ENCODE data around the gene HOXC11. TPM values are rescaled to one million over a fixed set of nuclear protein-coding genes. Genes with fewer than 3 reads are reported as not detected.

The HOXC11 gene
- total and polyA plus RNA-seq, 2 of the 4 experiments (the other 2 are of a cell fraction) = not detected

DNA sequence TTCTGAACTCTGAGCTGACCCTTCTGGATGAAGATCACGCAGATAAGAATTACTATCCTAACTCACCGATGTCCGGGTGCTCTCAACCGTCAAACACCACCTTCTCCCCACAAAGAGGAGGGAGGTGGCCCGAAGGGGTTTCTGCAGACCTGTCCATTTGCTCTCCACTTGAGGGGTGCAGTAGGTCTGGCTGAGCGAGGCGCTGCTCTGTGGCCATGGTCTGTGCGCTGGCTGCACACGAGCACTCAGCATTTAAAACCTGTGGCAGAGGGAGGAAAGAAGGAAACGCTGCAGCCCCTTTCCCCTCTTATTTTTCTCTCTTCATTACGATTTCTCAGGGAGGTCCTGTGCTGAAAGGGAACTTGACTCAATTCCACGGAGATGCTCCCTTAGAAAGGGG is 35.8 kb upstream of the HOXC11 start:
- Histone ChIP-seq H3K4me2 (ENCODE audit: low read depth, low read length) (no peak overlapping the region), H3K4me1 (ENCODE audit: control insufficient read depth, insufficient read depth, low read length) (no peaks in the 10 kb centered on the region), H3K23ac (ENCODE audit: low read depth, low read length) (no peak overlapping the region), H3K18ac (ENCODE audit: low read depth, low read length) (no peak overlapping the region), H3K79me1 (ENCODE audit: low read depth in 1 of 2, low read length in 2 of 2) (no peaks in the 10 kb centered on the region), H2BK20ac (ENCODE audit: low read depth, low read length) (no peak overlapping the region), H2AK5ac (ENCODE audit: low read depth, low read length) (no peak overlapping the region), H4K5ac (ENCODE audit: low read depth, low read length) (no peak overlapping the region), H3K27me3 (ENCODE audit: control insufficient read depth, insufficient read depth, low read length) (peaks cover 91% of the 10 kb centered on the region), H2AFZ (replicated peaks; ENCODE audit: low read length, poor library complexity) (no peak overlapping the region), H3K4me3 (ENCODE audit: insufficient read depth, low read depth, low read length) (no peak overlapping the region), H3K27ac (ENCODE audit: insufficient read depth, low read length) (no peak overlapping the region), H4K8ac (ENCODE audit: low read depth in 2 of 2, low read length in 2 of 2) (no peak overlapping the region), H4K91ac (ENCODE audit: insufficient read depth, low read depth, low read length) (no peak overlapping the region), H3K36me3 (ENCODE audit: control insufficient read depth, insufficient read depth, low read length) (no peaks in the 10 kb centered on the region), H2BK15ac (ENCODE audit: low read depth, low read length) (no peak overlapping the region), H2AK9ac (replicated peaks; ENCODE audit: low read depth, low read length, poor library complexity) (no peak overlapping the region), H4K20me1 (ENCODE audit: insufficient read depth, low read length) (no peaks in the 10 kb centered on the region), H3K9me3 (ENCODE audit: control insufficient read depth, insufficient read depth, low read length) (peaks cover 9% of the 10 kb centered on the region), H2BK5ac (ENCODE audit: low read depth, low read length, poor library complexity, severe bottlenecking) (no peak overlapping the region), H3K4ac (ENCODE audit: low read depth, low read length) (no peak overlapping the region), H3K9ac (ENCODE audit: low read depth, low read length) (no peak overlapping the region), H3K14ac (replicated peaks; ENCODE audit: low read depth, low read length) (no peak overlapping the region), H3K56ac (ENCODE audit: extremely low read depth, insufficient read depth, low read length) (no peak overlapping the region), H2BK120ac (ENCODE audit: low read depth, low read length) (no peak overlapping the region), H3K9me1 (ENCODE audit: insufficient read depth, low read length) (no peaks in the 10 kb centered on the region)
- dilution Hi-C loops (cut with HindIII; ENCODE audit: low sequenced_read_pairs, unreplicated experiment) = no loop called here
- ChIA-PET POLR2A (ENCODE audit: unreplicated experiment) (no interaction called here), CTCF (no interaction called here)
- ATAC-seq (ENCODE audit: low read depth) (no peak), DNase-seq (no peak)
- TF ChIP-seq RAD21 (IDR thresholded peaks at IDR 0.05; ENCODE audit: low read length) (no peak), POLR2A (IDR thresholded peaks at IDR 0.05; ENCODE audit: low read depth, low read length) (no peak), RCOR1 (IDR thresholded peaks at IDR 0.05; ENCODE audit: insufficient replicate concordance, low read length) (no peak), RFX5 (IDR thresholded peaks at IDR 0.05; ENCODE audit: low read depth, low read length) (no peak), CEBPB (IDR thresholded peaks at IDR 0.05; ENCODE audit: low read depth, low read length) (no peak), NFE2L2 (IDR thresholded peaks at IDR 0.05; ENCODE audit: low read depth, low read length) (no peak), MXI1 (IDR thresholded peaks at IDR 0.05; ENCODE audit: borderline replicate concordance, low read depth, low read length) (no peak), CHD1 (IDR thresholded peaks at IDR 0.05; ENCODE audit: low read depth, low read length) (no peak), MAFK (IDR thresholded peaks at IDR 0.05; ENCODE audit: low read depth, low read length) (no peak), FOS (IDR thresholded peaks at IDR 0.05; ENCODE audit: low read depth, low read length) (no peak), SMC3 (IDR thresholded peaks at IDR 0.05; ENCODE audit: low read depth, low read length) (no peak), MAZ (IDR thresholded peaks at IDR 0.05; ENCODE audit: borderline replicate concordance, low read depth, low read length) (no peak), BHLHE40 (IDR thresholded peaks at IDR 0.05; ENCODE audit: low read depth, low read length) (no peak)
- TF ChIP-seq, protein P1, sequence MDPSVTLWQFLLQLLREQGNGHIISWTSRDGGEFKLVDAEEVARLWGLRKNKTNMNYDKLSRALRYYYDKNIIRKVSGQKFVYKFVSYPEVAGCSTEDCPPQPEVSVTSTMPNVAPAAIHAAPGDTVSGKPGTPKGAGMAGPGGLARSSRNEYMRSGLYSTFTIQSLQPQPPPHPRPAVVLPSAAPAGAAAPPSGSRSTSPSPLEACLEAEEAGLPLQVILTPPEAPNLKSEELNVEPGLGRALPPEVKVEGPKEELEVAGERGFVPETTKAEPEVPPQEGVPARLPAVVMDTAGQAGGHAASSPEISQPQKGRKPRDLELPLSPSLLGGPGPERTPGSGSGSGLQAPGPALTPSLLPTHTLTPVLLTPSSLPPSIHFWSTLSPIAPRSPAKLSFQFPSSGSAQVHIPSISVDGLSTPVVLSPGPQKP (IDR thresholded peaks at IDR 0.05; ENCODE audit: borderline replicate concordance, low read depth, low read length) = no peak
- TF ChIP-seq, protein P2, sequence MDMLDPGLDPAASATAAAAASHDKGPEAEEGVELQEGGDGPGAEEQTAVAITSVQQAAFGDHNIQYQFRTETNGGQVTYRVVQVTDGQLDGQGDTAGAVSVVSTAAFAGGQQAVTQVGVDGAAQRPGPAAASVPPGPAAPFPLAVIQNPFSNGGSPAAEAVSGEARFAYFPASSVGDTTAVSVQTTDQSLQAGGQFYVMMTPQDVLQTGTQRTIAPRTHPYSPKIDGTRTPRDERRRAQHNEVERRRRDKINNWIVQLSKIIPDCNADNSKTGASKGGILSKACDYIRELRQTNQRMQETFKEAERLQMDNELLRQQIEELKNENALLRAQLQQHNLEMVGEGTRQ (IDR thresholded peaks at IDR 0.05; ENCODE audit: low read depth, low read length) = no peak
- TF ChIP-seq, protein P3, sequence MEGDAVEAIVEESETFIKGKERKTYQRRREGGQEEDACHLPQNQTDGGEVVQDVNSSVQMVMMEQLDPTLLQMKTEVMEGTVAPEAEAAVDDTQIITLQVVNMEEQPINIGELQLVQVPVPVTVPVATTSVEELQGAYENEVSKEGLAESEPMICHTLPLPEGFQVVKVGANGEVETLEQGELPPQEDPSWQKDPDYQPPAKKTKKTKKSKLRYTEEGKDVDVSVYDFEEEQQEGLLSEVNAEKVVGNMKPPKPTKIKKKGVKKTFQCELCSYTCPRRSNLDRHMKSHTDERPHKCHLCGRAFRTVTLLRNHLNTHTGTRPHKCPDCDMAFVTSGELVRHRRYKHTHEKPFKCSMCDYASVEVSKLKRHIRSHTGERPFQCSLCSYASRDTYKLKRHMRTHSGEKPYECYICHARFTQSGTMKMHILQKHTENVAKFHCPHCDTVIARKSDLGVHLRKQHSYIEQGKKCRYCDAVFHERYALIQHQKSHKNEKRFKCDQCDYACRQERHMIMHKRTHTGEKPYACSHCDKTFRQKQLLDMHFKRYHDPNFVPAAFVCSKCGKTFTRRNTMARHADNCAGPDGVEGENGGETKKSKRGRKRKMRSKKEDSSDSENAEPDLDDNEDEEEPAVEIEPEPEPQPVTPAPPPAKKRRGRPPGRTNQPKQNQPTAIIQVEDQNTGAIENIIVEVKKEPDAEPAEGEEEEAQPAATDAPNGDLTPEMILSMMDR (conservative IDR thresholded peaks at IDR 0.05; ENCODE audit: low read depth, low read length) = no peak
- intact Hi-C loops (cut with micrococcal nuclease) = no loop called here
- BruUV-seq (replicated peaks) = no TSS peak
- no CpG with 5 or more reads among the region's 12 CpGs for WGBS, 2 experiments (ENCODE audit: extremely low coverage in 2 of 2, insufficient read length in 1 of 2)
- in situ Hi-C loops (cut with MboI; ENCODE audit: low sequenced_read_pairs) = no loop called here
